Epithelial cell of esophagus (primary cell): Measurements from ENCODE around the gene PSMC3.

Source experiments
- DNase-seq: peaks from one replicate; pipeline ENCODE4 v3.0.0; 2010; ENCODE audit warnings: low read depth
- H3K4me3 ChIP-seq: 2 replicates; pipeline ENCODE4 v1.5.1; 2011; ENCODE audit warnings: mild to moderate bottlenecking, low read length, control low read depth
- CTCF ChIP-seq: IDR thresholded peaks from 2 replicates; pipeline ENCODE4 v1.5.1; 2011; ENCODE audit warnings: low read depth, mild to moderate bottlenecking, low read length, control low read depth, inconsistent platforms; ENCODE audit not compliant: insufficient read depth; ENCODE audit errors: missing control alignments

The PSMC3 gene

GRCh38 chr11:47443028-47443700 lies 16.9 kb upstream of the PSMC3 start:
- H3K4me3 ChIP-seq = no peak overlapping the region
- TF ChIP-seq CTCF = peak; percentile 12
- DNase-seq = no peak

GRCh38 chr11:47442514-47442913 lies 16.3 kb upstream of the PSMC3 start:
- no peak for DNase-seq
- no peak overlapping the region for H3K4me3 ChIP-seq
- no peak for TF ChIP-seq CTCF

- TF ChIP-seq CTCF = no peak
- H3K4me3 ChIP-seq = no peak overlapping the region
- no peak for DNase-seq
These were observed 15.2 kb upstream of the PSMC3 start for GRCh38 chr11:47441421-47441820.

GRCh38 chr11:47440054-47440476 lies 13.8 kb upstream of the PSMC3 start:
- DNase-seq = no peak
- no peak for TF ChIP-seq CTCF

GRCh38 chr11:47438721-47439120 lies 12.5 kb upstream of the PSMC3 start:
- no peak for TF ChIP-seq CTCF
- DNase-seq = no peak
- no peak overlapping the region for H3K4me3 ChIP-seq

More at GRCh38 chr11:47440054-47440476, 13.8 kb upstream of the PSMC3 start:
- no peak overlapping the region for H3K4me3 ChIP-seq

- no peak overlapping the region for H3K4me3 ChIP-seq
- DNase-seq = no peak
These were observed 11.6 kb upstream of the PSMC3 start for GRCh38 chr11:47437746-47438418.

More at GRCh38 chr11:47437746-47438418, 11.6 kb upstream of the PSMC3 start:
- TF ChIP-seq CTCF = no peak
